DMS153 (cell line): ENCODE results near the gene COPZ2.
A peak's percentile ranks its signal among the peaks of the same experiment; 100 is the strongest.
"Not testable (repeated sequence)": the region's sequence is repeated elsewhere in the genome, so short reads cannot be mapped to it uniquely, and the experiment has no call there.

Source experiments
- DNase-seq: peaks from one replicate; lab custom pipeline; 2025; lab: John Stamatoyannopoulos, UW

The COPZ2 gene

DNA sequence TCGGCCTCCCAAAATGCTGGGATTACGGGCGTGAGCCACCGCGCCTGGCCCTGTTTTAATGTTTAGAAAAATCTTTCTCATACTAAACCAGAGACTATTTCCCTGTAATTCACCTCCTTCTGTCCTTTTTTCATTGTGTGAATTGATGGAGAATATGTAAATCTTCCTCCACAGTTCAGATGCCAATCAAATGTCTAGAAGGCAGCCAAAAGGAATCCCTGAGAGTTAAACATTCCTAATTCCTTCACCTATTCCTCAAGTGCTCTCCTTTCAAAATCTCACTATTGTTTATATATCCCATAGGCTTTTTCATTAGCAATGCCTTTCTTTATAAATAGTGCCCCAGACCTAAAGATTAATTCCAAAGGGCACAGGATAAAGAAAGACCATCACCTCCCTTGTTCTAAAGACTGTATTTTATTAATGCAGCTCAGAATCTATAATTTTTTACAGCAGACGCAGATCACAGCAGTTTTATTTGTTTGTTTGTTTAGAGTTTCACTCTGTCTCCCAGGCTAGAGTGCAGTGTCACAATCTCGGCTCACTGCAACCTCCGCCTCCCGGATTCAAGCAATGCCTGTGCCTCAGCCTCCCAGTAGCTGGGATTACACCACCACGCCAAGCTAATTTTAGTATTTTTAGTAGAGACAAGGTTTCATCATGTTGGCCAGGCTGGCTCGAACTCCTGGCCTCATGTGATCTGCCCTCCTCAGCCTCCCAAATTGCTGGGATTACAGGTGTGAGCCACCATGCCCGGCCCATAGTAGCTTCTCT lies 30.5 kb downstream of the COPZ2 start:
- no peak for DNase-seq

- no peak for DNase-seq
These were observed 32.6 kb downstream of the COPZ2 start for GRCh38 chr17:48004983-48005382.

- DNase-seq, result no peak
These were observed 34.0 kb downstream of the COPZ2 start for GRCh38 chr17:48003417-48004151.

DNA sequence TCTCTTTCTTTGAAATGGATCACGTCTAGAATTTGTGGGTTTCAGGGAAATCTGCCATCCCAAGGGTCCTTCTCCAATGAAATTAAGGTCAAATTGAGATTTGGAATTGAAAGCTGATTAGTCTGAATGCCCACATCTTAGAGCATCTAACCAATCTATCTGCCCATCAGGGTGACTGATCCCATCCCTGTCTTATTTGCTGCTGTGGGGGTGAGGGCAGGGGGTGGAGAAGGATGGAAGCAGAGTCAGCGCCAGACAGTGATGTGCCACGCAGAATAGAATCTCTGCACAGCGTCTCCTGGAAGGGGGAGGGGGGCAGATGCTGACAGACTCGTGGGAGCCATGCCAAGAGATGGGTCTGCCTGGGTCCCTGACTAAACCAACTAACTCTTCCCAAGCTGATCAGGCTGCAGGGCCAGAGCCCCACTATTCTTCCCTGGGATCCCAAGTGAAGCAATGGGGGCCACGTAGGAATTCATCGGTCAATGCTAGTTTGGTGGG lies 34.6 kb downstream of the COPZ2 start:
- DNase-seq, result no peak

DNA sequence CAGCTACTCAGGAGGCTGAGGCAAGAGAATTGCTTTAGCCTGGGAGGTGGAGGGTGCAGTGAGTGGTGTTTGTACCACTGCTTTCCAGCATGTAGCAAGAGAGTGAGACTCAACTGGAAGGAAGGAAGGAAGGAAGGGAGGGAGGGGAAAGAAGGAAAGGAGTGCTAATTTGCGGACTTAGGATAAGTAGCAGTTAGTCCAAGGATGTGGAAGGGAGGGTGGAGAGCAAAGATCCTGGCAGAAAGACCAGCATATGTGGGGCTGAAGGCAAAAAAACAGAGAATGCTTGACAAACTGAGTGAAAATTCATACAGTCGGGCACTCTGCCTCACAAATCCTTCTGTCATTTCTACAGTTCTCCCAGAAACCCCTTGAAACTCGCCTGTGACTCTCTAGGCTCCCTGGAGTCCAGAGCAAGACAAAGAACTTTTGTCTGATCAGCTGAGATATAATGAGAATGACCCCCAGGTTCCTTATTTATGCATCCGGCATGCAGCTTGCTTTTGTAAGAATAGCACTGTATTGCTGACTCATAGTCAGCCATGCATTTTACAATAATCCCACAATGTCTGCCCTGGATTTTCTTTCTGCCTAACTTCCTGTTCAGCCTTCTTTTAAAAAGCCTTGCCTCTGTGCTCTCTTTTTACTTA lies 35.2 kb downstream of the COPZ2 start:
- peak; percentile 15 for DNase-seq

GRCh38 chr17:48001657-48002056 lies 35.9 kb downstream of the COPZ2 start:
- not testable (repeated sequence) for DNase-seq

GRCh38 chr17:48001197-48001596 lies 36.4 kb downstream of the COPZ2 start:
- DNase-seq, result no peak

GRCh38 chr17:47999582-47999981 lies 38.0 kb downstream of the COPZ2 start:
- peak; percentile 11 for DNase-seq

DNA sequence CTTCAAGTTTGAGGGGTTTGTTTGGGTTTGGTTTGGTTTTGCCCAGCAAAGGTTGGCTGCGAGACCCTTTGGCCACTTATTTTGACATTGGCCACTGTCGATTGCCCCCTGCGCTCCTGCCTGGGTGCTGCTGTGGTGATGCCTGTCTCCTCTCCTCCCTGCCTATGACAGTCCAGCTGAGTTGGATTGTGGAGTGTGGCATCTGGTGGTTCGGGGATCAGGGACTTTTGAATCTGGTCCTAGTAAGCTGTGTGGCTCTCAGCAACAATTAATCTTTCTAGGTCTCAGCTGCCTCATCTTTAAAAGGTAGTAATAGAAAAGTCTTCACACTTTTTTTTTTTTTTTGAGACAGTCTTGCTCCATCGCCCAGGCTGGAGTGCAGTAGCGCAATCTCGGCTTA lies 39.6 kb downstream of the COPZ2 start:
- no peak for DNase-seq

DNA sequence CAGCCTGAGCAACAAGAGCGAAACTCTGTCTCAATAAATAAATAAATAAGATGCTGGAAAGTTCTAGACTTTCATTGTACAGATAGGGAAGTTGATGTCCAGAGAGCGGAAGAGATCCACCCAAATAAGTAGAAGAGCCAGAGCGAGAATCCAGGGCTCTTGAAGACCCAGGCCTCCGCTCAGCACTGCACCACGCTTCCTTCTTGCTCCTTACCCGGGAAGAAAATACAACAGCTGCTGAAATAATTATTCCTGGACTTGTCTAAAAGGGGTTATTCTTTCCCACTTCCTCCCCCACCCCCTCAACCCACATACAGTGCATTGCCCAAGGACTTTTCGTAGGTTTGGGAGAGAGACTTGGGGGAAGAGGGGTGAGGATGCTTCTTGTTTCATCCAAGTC lies 40.0 kb downstream of the COPZ2 start:
- no peak for DNase-seq

GRCh38 chr17:47996201-47996600 lies 41.4 kb downstream of the COPZ2 start:
- DNase-seq, result no peak

DNA sequence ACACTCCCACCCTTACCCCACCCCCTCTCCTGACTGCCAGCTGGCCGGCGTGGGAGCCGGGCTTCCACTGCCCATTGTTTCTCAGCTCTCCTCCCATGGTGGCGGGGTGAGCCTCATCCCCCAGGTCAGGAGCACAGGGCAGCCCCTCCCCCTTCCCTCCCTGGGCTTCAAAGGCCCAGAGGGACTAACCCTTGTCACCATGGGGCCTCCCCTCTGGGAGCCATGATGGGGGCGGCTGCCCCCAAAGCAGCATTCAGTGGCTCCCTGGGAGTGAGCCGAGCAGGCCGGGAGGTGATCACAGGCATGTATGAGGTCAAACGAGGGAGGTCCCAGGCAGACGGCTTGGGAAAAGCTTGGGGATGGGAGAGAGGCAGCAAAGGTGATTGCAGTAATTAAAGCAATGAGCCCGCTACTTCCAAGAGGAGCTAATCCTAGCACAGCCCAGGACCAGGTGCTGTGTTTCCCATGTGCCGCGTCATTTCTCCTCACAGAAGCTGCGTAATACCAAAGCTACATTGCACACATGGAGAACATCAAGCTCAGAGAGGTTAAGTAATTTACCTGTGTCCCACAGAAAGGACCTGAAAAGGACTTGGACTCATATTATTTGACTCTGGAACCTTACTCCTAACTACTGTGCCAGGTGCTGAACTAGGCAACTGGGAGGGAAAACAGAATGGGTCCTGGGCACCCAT lies 42.2 kb downstream of the COPZ2 start:
- DNase-seq, result no peak

GRCh38 chr17:47994724-47995123 lies 42.9 kb downstream of the COPZ2 start:
- no peak for DNase-seq

GRCh38 chr17:47993964-47994363 lies 43.6 kb downstream of the COPZ2 start:
- no peak for DNase-seq

- DNase-seq, result no peak
These were observed 44.5 kb downstream of the COPZ2 start for GRCh38 chr17:47993031-47993564.

- DNase-seq, result no peak
These were observed 45.4 kb downstream of the COPZ2 start for GRCh38 chr17:47992216-47992615.

GRCh38 chr17:47990962-47991731 lies 46.5 kb downstream of the COPZ2 start:
- no peak for DNase-seq

DNA sequence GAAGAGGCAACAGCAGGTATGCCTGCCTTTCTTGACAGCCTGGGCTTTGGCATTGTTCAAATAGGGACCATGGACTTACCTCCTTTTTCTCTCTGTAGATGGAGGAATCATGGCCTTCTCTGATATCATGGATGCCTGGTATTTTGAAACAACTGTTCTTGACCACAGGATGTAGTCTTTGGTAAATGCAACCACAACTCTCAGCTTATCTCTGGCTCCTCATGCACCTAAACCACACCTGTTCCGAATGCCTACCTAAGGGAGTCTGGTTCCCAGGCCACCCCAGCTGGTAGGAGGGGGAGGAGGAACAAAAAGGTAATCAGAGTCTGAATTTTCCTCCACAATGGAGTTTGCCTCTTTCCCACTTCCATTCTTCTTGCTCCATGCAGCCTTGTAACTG lies 47.9 kb downstream of the COPZ2 start:
- DNase-seq, result no peak

DNA sequence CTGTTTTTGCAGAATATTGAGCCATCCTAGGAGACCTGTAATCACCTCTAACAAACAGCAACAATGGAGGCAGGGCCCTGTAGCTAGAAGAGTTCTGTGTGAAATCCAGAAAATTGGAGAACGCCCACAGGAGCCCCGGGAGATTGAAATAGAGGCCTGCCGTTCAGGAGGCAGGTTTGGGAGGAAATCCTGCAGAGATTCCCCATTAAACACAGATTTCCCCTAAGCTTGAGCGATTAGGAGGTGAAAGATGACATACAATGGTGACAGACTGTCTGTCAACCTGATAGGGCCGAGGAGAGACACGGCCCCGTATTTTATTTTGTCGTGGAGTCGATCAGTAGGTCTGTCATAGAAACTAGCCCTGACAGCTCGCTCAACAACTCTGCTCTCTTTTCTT lies 48.4 kb downstream of the COPZ2 start:
- no peak for DNase-seq

- DNase-seq, result not testable (repeated sequence)
These were observed 49.2 kb downstream of the COPZ2 start for GRCh38 chr17:47988445-47988844.

DNA sequence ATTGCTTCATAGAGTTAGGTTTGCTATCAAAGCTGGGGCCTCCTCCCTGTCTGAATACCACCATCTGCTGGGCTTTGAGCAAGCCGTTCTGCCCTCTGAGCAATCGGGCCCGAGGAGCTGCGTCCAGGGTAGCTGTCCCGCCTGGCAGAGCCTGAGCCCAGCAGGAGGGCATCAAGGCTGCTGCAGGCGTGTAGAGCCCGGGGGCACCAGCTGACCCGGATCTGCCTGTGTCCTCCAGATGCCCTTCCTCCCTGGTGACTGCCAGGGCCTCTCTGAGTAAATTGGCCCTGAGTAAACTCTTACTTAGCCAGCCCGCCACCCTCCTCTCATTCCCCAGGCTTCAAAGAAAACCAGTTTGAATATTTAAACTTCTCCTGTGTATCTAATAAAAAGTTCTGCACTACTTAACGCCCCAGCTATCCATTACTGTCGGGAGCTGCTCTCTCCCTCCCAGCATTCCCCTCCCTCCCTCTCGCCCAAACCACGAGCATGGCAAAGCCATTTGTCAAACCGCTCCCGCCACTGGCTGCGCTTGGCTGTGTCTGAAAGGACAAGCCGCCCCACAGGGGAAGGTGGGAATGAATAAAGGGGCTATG lies 50.3 kb downstream of the COPZ2 start:
- DNase-seq, result peak; percentile 11
